Lung (tissue), 12 donors: ENCODE data around the gene PCDHGA6. TPM values are rescaled to one million over a fixed set of nuclear protein-coding genes. Genes with fewer than 3 reads are reported as not detected.
"Not testable (repeated sequence)": the region's sequence is repeated elsewhere in the genome, so short reads cannot be mapped to it uniquely, and the experiment has no call there.

ENCODE experiments used
- ATAC-seq: fragments of 200-7000 bp; cut with Tn5 transposase; one replicate; pipeline ENCODE4 v1.9.1; 2020; ENCODE audit warnings: moderate number of reproducible peaks; ENCODE audit not compliant: insufficient read depth, low FRiP score
- DNase-seq, 3 donors: peaks; one replicate each; pipeline ENCODE4 v3.0.0-alpha.2; 2013 to 2017
- H3K27ac ChIP-seq, 2 donors: one replicate each; pipeline ENCODE4 v1.5.1; 2013; ENCODE audit warnings: mild to moderate bottlenecking in 2 of 2, moderate library complexity in 2 of 2, control low read depth in 1 of 2, inconsistent platforms in 1 of 2, low read depth in 1 of 2, low read length in 1 of 2
- H3K27me3 ChIP-seq, 3 donors: one replicate each; pipeline ENCODE4 v1.5.1; 2013; ENCODE audit warnings: low read length in 2 of 3; ENCODE audit not compliant: control insufficient read depth in 3 of 3, insufficient read depth in 3 of 3
- H3K36me3 ChIP-seq, 4 donors: one replicate each; pipeline ENCODE4 v1.5.1; 2013; ENCODE audit warnings: low read length in 4 of 4, mild to moderate bottlenecking in 1 of 4, moderate library complexity in 1 of 4; ENCODE audit not compliant: control insufficient read depth in 4 of 4, insufficient read depth in 4 of 4
- H3K4me1 ChIP-seq, 5 donors: one replicate each; pipeline ENCODE4 v1.5.1; 2013; ENCODE audit warnings: low read length in 5 of 5, mild to moderate bottlenecking in 2 of 5, moderate library complexity in 1 of 5; ENCODE audit not compliant: control insufficient read depth in 5 of 5, insufficient read depth in 5 of 5
- H3K4me3 ChIP-seq: one replicate; pipeline ENCODE4 v1.5.1; 2013; ENCODE audit warnings: mild to moderate bottlenecking, control low read depth, moderate library complexity
- H3K9ac ChIP-seq, 2 donors: one replicate each; pipeline ENCODE4 v1.5.1; 2013; ENCODE audit warnings: low read length in 2 of 2, control low read depth in 1 of 2; ENCODE audit not compliant: insufficient read depth in 1 of 2
- H3K9me3 ChIP-seq, 4 donors: one replicate each; pipeline ENCODE4 v1.5.1; 2013; ENCODE audit warnings: low read length in 3 of 4, mild to moderate bottlenecking in 1 of 4, moderate library complexity in 1 of 4; ENCODE audit not compliant: control insufficient read depth in 4 of 4, insufficient read depth in 3 of 4
- WGBS, 2 donors: extraction: QIAGEN DNeasy Blood & Tissue Kit; methylation state at CpG; one replicate each; pipeline ENCODE4 v1.1.7; 2013; 5-methylcytosine and 5-hydroxymethylcytosine counted together
- polyA plus RNA-seq, 2 donors: library from polyadenylated mRNA; stranded (reverse); fragments of 200-250 nt; gene quantifications; one replicate each; pipeline ENCODE4 v1.2.1, GENCODE V29; 2013
- total RNA-seq, 2 donors: library from RNA; depleted of rRNA in 1 of 2; stranded (reverse); fragments of >200 nt in 1 of 2; gene quantifications; one replicate each; pipeline ENCODE4 v1.2.1, GENCODE V29; 2014 to 2021
- TF ChIP-seq, protein P1 (sequence below): IDR thresholded peaks from 2 replicates; pipeline ENCODE4 v1.5.1; 2012; ENCODE audit warnings: mild to moderate bottlenecking; ENCODE audit errors: control extremely low read depth, extremely low read depth
- donor health status: control.
- donor health status: control.
- donor health status: Bipolar disorder and iron deficiency.
- donor health status: healthy.
- donor health status: DM: yes; HTN: yes; CAD: no.

The PCDHGA6 gene
- total and polyA plus RNA-seq, 4 donors, result 0.59 to 8.5 (median 2.9) TPM

DNA sequence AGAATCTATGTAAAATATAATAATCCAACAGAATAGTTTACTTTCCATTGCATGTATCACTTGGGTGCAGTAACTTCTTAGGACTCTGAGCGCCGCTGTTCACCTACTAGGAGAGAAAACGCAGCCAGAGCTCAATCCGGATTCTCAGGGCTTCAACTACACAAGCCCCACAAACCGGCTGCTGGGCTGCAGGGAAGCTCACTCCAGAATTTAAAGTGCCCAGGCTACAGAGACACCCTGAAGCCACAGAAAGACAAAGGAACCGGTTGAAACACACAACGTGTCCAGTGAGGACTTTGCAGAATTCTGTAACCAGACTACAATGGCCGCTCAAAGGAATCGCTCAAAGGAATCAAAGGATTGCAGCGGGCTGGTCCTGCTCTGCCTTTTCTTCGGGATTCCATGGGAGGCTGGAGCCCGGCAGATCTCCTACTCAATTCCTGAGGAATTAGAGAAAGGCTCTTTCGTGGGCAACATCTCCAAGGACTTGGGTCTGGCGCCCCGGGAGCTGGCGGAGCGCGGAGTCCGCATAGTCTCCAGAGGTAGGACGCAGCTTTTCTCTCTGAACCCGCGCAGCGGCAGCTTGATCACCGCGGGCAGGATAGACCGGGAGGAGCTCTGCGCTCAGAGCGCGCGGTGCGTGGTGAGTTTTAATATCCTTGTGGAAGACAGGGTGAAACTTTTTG, 39.3 kb downstream of the PCDHGA6 start, which contains the start of gene PCDHGA10:
PCDHGA10 (plus strand) TSS at position 134 of the 686 bp plus-strand sequence; CDS start at position 323, 189 bp downstream.
- Histone ChIP-seq H3K9me3 (peaks cover 0 to 54% (median 28%) of the 10 kb centered on the region in 4 donors), H3K4me3 (no peak within 1 kb of the TSS), H3K27me3 (peaks cover 0 to 7% (median 7%) of the 10 kb centered on the region in 3 donors), H3K4me1 (peaks cover 0 to 2% (median 0%) of the 10 kb centered on the region in 5 donors), H3K36me3 (peaks cover 0 to 33% (median 0%) of the 10 kb centered on the region in 4 donors), H3K9ac (no peak within 1 kb of the TSS), H3K27ac (no peak within 1 kb of the TSS)
- WGBS, 2 donors, result 14 to 16% methylated on average over 31 of the region's 31 CpGs
- DNase-seq, result peak; percentile 60 to 67 (median 66)
- ATAC-seq, result no peak
- TF ChIP-seq, protein P1, sequence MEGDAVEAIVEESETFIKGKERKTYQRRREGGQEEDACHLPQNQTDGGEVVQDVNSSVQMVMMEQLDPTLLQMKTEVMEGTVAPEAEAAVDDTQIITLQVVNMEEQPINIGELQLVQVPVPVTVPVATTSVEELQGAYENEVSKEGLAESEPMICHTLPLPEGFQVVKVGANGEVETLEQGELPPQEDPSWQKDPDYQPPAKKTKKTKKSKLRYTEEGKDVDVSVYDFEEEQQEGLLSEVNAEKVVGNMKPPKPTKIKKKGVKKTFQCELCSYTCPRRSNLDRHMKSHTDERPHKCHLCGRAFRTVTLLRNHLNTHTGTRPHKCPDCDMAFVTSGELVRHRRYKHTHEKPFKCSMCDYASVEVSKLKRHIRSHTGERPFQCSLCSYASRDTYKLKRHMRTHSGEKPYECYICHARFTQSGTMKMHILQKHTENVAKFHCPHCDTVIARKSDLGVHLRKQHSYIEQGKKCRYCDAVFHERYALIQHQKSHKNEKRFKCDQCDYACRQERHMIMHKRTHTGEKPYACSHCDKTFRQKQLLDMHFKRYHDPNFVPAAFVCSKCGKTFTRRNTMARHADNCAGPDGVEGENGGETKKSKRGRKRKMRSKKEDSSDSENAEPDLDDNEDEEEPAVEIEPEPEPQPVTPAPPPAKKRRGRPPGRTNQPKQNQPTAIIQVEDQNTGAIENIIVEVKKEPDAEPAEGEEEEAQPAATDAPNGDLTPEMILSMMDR, result peak; percentile 14

DNA sequence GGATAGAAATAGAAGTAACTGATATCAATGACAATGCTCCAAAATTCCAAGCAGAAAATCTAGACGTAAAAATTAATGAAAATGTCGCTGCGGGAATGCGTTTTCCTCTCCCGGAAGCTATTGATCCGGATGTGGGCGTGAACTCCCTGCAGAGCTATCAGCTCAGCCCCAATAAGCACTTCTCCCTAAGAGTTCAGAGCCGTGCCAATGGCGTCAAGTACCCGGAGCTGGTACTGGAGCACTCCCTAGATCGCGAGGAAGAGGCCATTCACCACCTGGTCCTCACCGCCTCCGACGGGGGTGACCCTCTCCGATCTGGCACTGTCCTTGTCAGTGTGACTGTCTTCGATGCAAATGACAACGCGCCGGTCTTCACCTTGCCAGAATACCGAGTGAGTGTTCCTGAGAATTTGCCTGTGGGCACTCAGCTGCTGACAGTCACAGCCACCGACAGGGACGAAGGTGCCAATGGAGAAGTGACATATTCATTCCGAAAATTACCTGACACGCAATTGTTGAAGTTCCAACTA, 39.9 kb downstream of the PCDHGA6 start:
- H3K9ac ChIP-seq, result no peak overlapping the region
- H3K4me3 ChIP-seq, result no peak overlapping the region
- peaks cover 0 to 54% (median 31%) of the 10 kb centered on the region in 4 donors for H3K9me3 ChIP-seq
- ATAC-seq (no peak), DNase-seq (no peak)
- no peak overlapping the region for H3K27ac ChIP-seq
- H3K27me3 ChIP-seq, result peaks cover 0 to 9% (median 7%) of the 10 kb centered on the region in 3 donors
- 14 to 17% methylated on average over 25 of the region's 25 CpGs for WGBS, 2 donors
- H3K4me1 ChIP-seq, result peaks cover 0 to 2% (median 0%) of the 10 kb centered on the region in 5 donors
- TF ChIP-seq, protein P1, result no peak
- H3K36me3 ChIP-seq, result peaks cover 0 to 39% (median 0%) of the 10 kb centered on the region in 4 donors

DNA sequence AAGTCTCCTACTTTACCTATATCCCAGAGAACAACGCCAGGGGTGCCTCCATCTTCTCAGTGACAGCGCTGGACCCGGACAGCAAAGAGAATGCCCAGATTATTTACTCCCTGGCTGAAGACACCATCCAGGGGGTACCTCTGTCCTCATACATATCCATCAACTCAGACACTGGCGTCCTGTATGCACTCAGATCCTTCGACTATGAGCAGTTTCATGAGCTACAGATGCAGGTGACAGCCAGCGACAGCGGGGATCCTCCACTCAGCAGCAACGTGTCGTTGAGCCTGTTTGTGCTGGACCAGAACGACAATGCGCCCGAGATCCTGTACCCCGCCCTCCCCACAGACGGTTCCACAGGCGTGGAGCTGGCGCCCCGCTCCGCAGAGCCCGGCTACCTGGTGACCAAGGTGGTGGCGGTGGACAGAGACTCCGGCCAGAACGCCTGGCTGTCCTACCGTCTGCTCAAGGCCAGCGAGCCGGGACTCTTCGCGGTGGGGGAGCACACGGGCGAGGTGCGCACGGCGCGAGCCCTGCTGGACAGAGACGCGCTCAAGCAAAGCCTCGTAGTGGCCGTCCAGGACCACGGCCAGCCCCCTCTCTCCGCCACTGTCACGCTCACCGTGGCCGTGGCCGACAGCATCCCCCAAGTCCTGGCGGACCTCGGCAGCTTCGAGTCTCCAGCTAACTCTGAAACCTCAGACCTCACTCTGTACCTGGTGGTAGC, 41.0 kb downstream of the PCDHGA6 start:
- not testable (repeated sequence) for H3K27ac ChIP-seq, ATAC-seq, H3K27me3 ChIP-seq, H3K4me3 ChIP-seq, H3K4me1 ChIP-seq, DNase-seq, H3K9ac ChIP-seq
- WGBS, 2 donors, result 25 to 36% methylated on average over 19 to 46 of the region's 46 CpGs
- Histone ChIP-seq H3K9me3 (peaks cover 0 to 57% (median 31%) of the 10 kb centered on the region in 4 donors), H3K36me3 (peaks cover 0 to 40% (median 0%) of the 10 kb centered on the region in 4 donors)

DNA sequence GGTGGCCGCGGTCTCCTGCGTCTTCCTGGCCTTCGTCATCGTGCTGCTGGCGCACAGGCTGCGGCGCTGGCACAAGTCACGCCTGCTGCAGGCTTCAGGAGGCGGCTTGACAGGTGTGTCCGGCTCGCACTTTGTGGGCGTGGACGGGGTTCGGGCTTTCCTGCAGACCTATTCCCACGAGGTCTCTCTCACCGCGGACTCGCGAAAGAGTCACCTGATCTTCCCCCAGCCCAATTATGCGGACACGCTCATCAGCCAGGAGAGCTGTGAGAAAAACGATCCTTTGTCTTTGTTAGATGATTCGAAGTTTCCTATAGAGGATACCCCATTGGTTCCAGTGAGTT, 41.6 kb downstream of the PCDHGA6 start:
- WGBS, 2 donors, result 23% methylated on average over 24 of the region's 24 CpGs
- not testable (repeated sequence) for H3K27me3 ChIP-seq, H3K4me3 ChIP-seq, DNase-seq, H3K4me1 ChIP-seq, H3K27ac ChIP-seq, ATAC-seq, H3K9ac ChIP-seq
- H3K36me3 ChIP-seq, result peaks cover 0 to 38% (median 0%) of the 10 kb centered on the region in 4 donors
- peaks cover 0 to 54% (median 33%) of the 10 kb centered on the region in 4 donors for H3K9me3 ChIP-seq
